SK-N-SH treated with all-trans-retinoic acid at 6 μM for 48 hours (cell line): ENCODE data around the gene ADGRL4.

ENCODE experiments used
- ATAC-seq: fragments of 200-7000 bp; cut with Tn5 transposase; 3 replicates; pipeline ENCODE4 v1.9.1; 2020; ENCODE audit warnings: mild to moderate bottlenecking, moderate library complexity
- ARNTL ChIP-seq: fragments of 450-650 bp; formaldehyde crosslinking; IDR thresholded peaks from 2 replicates; pipeline ENCODE4 v1.5.0; 2020; ENCODE audit warnings: low read depth, mild to moderate bottlenecking, moderate library complexity, borderline replicate concordance
- BACH2 ChIP-seq: fragments of 250-450 bp; sonication (Bioruptor Pico); IDR thresholded peaks from 2 replicates; pipeline ENCODE4 v1.9.0; 2021; ENCODE audit warnings: mild to moderate bottlenecking, borderline replicate concordance
- CSDC2 ChIP-seq: fragments of 250-450 bp; sonication (Bioruptor Pico); IDR thresholded peaks from 2 replicates; pipeline ENCODE4 v1.5.0; 2020; ENCODE audit warnings: mild to moderate bottlenecking, moderate library complexity
- ESRRG ChIP-seq: fragments of 250-450 bp; sonication (Bioruptor Pico); IDR thresholded peaks from 2 replicates; pipeline ENCODE4 v1.6.1; 2021; ENCODE audit warnings: mild to moderate bottlenecking
- GLIS3 ChIP-seq: fragments of 250-450 bp; sonication (Bioruptor Pico); IDR thresholded peaks from 2 replicates; pipeline ENCODE4 v1.5.0; 2020; ENCODE audit warnings: mild to moderate bottlenecking, moderate library complexity
- ISL1 ChIP-seq: fragments of 250-450 bp; sonication (Bioruptor Pico); IDR thresholded peaks from 2 replicates; pipeline ENCODE4 v2.1.2; 2022; ENCODE audit warnings: mild to moderate bottlenecking, moderate library complexity
- OSR1 ChIP-seq: fragments of 250-450 bp; sonication (Bioruptor Pico); IDR thresholded peaks from 2 replicates; pipeline ENCODE4 v1.8.0; 2022; ENCODE audit warnings: moderate library complexity, mild to moderate bottlenecking, inconsistent platforms
- PPARA ChIP-seq: fragments of 250-450 bp; sonication (Bioruptor Pico); IDR thresholded peaks from 2 replicates; pipeline ENCODE4 v1.5.0; 2020; ENCODE audit warnings: mild to moderate bottlenecking, borderline replicate concordance
- RARB ChIP-seq: fragments of 250-450 bp; sonication (Bioruptor Pico); IDR thresholded peaks from 2 replicates; pipeline ENCODE4 v1.8.0; 2021; ENCODE audit warnings: mild to moderate bottlenecking, moderate library complexity
- SNAI2 ChIP-seq: fragments of 250-450 bp; sonication (Bioruptor Pico); IDR thresholded peaks from 2 replicates; pipeline ENCODE4 v1.5.0; 2020; ENCODE audit warnings: mild to moderate bottlenecking, moderate library complexity
- TCF4 ChIP-seq: fragments of 250-450 bp; sonication (Bioruptor Pico); IDR thresholded peaks from 2 replicates; pipeline ENCODE4 v1.8.0; 2021; ENCODE audit warnings: mild to moderate bottlenecking, moderate library complexity, borderline replicate concordance
- ZC3H10 ChIP-seq: fragments of 250-450 bp; sonication (Bioruptor Pico); IDR thresholded peaks from 2 replicates; pipeline ENCODE4 v1.5.1; 2021; ENCODE audit warnings: mild to moderate bottlenecking, moderate library complexity
- ZFP30 ChIP-seq: fragments of 450-650 bp; formaldehyde crosslinking; IDR thresholded peaks from 2 replicates; pipeline ENCODE4 v1.5.0; 2022; ENCODE audit warnings: mild to moderate bottlenecking, moderate library complexity
- ZNF565 ChIP-seq: fragments of 450-650 bp; formaldehyde crosslinking; conservative IDR thresholded peaks from 2 replicates; pipeline ENCODE4 v1.5.0; 2020; ENCODE audit warnings: low read depth, mild to moderate bottlenecking, moderate library complexity
- ZNF8 ChIP-seq: fragments of 450-650 bp; formaldehyde crosslinking; IDR thresholded peaks from 2 replicates; pipeline ENCODE4 v1.5.0; 2020; ENCODE audit warnings: mild to moderate bottlenecking, moderate library complexity
- TF ChIP-seq, protein P1 (sequence below): fragments of 250-450 bp; sonication (Bioruptor Pico); IDR thresholded peaks from 2 replicates; pipeline ENCODE4 v1.8.0; 2020; ENCODE audit warnings: mild to moderate bottlenecking, moderate library complexity, borderline replicate concordance
- TF ChIP-seq, protein P2 (sequence below): fragments of 250-450 bp; sonication (Bioruptor Pico); IDR thresholded peaks from 2 replicates; pipeline ENCODE4 v1.5.1; 2021; ENCODE audit warnings: mild to moderate bottlenecking, moderate library complexity
- TF ChIP-seq, protein P3 (sequence below): fragments of 250-450 bp; sonication (Bioruptor Pico); IDR thresholded peaks from 2 replicates; pipeline ENCODE4 v1.5.1; 2020; ENCODE audit warnings: low read depth, mild to moderate bottlenecking, moderate library complexity
- TF ChIP-seq, protein P4 (sequence below): fragments of 250-450 bp; sonication (Bioruptor Pico); IDR thresholded peaks from 2 replicates; pipeline ENCODE4 v1.8.0; 2021; ENCODE audit warnings: low read depth, mild to moderate bottlenecking, moderate library complexity, borderline replicate concordance
- TF ChIP-seq, protein P5 (sequence below): fragments of 250-450 bp; sonication (Bioruptor Pico); IDR thresholded peaks from 2 replicates; pipeline ENCODE4 v1.5.0; 2020; ENCODE audit warnings: mild to moderate bottlenecking, moderate library complexity

Gene ADGRL4

DNA sequence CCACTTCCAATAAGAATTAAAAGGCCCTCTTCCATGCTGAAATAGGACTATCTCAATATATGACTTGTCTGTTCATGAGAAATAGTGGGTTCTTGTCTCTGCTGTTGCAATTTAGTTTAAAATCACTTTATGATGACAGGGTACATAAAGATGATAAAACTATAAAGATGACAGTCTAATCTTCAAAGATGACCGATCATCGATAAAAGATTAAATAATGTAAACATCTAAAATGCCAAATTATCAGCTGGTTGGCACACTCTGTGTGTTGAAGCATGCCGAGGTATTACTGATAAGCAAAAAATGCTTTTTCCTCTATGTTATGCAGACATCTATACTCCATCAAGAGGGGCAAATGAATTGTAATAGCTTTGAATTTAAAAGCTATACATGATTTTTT, 89.5 kb downstream of the ADGRL4 start:
- ATAC-seq: no peak

DNA sequence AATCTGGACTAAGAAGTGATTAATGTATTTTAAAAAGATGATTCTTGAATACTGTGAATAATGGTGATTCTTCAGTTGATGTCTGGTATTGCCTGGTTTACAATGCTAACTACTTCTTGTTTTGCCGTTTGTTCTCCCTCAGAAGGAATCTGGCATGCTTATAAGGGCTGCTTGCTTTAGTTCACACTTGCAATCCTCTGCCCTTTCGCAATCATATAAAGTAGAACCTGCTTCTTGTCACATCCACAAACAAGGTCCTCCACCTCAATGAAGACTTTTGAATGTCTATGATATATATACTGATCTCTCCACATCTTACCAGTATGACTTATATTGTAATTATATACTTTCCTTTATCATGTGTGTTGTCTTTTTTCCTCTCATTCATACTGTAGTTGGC, 92.6 kb downstream of the ADGRL4 start:
- TF ChIP-seq CSDC2 (CRISPR knock-in tag) (no peak), ZC3H10 (CRISPR knock-in tag) (no peak), ESRRG (CRISPR knock-in tag) (no peak), OSR1 (CRISPR knock-in tag) (no peak), ZNF565 (CRISPR knock-in tag) (no peak), PPARA (CRISPR knock-in tag) (no peak), GLIS3 (CRISPR knock-in tag) (no peak), ZNF8 (no peak), TCF4 (CRISPR knock-in tag) (no peak), BACH2 (CRISPR knock-in tag) (no peak), RARB (no peak), ISL1 (CRISPR knock-in tag) (no peak), ARNTL (CRISPR knock-in tag) (no peak)
- TF ChIP-seq, protein P1, sequence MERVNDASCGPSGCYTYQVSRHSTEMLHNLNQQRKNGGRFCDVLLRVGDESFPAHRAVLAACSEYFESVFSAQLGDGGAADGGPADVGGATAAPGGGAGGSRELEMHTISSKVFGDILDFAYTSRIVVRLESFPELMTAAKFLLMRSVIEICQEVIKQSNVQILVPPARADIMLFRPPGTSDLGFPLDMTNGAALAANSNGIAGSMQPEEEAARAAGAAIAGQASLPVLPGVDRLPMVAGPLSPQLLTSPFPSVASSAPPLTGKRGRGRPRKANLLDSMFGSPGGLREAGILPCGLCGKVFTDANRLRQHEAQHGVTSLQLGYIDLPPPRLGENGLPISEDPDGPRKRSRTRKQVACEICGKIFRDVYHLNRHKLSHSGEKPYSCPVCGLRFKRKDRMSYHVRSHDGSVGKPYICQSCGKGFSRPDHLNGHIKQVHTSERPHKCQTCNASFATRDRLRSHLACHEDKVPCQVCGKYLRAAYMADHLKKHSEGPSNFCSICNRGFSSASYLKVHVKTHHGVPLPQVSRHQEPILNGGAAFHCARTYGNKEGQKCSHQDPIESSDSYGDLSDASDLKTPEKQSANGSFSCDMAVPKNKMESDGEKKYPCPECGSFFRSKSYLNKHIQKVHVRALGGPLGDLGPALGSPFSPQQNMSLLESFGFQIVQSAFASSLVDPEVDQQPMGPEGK (CRISPR knock-in tag): no peak
- TF ChIP-seq, protein P2, sequence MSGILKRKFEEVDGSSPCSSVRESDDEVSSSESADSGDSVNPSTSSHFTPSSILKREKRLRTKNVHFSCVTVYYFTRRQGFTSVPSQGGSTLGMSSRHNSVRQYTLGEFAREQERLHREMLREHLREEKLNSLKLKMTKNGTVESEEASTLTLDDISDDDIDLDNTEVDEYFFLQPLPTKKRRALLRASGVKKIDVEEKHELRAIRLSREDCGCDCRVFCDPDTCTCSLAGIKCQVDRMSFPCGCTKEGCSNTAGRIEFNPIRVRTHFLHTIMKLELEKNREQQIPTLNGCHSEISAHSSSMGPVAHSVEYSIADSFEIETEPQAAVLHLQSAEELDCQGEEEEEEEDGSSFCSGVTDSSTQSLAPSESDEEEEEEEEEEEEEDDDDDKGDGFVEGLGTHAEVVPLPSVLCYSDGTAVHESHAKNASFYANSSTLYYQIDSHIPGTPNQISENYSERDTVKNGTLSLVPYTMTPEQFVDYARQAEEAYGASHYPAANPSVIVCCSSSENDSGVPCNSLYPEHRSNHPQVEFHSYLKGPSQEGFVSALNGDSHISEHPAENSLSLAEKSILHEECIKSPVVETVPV: no peak
- TF ChIP-seq, protein P3, sequence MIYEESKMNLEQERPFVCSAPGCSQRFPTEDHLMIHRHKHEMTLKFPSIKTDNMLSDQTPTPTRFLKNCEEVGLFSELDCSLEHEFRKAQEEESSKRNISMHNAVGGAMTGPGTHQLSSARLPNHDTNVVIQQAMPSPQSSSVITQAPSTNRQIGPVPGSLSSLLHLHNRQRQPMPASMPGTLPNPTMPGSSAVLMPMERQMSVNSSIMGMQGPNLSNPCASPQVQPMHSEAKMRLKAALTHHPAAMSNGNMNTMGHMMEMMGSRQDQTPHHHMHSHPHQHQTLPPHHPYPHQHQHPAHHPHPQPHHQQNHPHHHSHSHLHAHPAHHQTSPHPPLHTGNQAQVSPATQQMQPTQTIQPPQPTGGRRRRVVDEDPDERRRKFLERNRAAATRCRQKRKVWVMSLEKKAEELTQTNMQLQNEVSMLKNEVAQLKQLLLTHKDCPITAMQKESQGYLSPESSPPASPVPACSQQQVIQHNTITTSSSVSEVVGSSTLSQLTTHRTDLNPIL: no peak
- TF ChIP-seq, protein P4, sequence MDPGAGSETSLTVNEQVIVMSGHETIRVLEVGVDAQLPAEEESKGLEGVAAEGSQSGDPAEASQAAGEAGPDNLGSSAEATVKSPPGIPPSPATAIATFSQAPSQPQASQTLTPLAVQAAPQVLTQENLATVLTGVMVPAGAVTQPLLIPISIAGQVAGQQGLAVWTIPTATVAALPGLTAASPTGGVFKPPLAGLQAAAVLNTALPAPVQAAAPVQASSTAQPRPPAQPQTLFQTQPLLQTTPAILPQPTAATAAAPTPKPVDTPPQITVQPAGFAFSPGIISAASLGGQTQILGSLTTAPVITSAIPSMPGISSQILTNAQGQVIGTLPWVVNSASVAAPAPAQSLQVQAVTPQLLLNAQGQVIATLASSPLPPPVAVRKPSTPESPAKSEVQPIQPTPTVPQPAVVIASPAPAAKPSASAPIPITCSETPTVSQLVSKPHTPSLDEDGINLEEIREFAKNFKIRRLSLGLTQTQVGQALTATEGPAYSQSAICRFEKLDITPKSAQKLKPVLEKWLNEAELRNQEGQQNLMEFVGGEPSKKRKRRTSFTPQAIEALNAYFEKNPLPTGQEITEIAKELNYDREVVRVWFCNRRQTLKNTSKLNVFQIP: no peak
- TF ChIP-seq, protein P5, sequence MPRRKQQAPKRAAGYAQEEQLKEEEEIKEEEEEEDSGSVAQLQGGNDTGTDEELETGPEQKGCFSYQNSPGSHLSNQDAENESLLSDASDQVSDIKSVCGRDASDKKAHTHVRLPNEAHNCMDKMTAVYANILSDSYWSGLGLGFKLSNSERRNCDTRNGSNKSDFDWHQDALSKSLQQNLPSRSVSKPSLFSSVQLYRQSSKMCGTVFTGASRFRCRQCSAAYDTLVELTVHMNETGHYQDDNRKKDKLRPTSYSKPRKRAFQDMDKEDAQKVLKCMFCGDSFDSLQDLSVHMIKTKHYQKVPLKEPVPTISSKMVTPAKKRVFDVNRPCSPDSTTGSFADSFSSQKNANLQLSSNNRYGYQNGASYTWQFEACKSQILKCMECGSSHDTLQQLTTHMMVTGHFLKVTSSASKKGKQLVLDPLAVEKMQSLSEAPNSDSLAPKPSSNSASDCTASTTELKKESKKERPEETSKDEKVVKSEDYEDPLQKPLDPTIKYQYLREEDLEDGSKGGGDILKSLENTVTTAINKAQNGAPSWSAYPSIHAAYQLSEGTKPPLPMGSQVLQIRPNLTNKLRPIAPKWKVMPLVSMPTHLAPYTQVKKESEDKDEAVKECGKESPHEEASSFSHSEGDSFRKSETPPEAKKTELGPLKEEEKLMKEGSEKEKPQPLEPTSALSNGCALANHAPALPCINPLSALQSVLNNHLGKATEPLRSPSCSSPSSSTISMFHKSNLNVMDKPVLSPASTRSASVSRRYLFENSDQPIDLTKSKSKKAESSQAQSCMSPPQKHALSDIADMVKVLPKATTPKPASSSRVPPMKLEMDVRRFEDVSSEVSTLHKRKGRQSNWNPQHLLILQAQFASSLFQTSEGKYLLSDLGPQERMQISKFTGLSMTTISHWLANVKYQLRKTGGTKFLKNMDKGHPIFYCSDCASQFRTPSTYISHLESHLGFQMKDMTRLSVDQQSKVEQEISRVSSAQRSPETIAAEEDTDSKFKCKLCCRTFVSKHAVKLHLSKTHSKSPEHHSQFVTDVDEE (CRISPR knock-in tag): no peak
- ATAC-seq: no peak

More for the DNA sequence above, 89.5 kb downstream of the ADGRL4 start:
- TF ChIP-seq PPARA (CRISPR knock-in tag) (no peak), SNAI2 (no peak), ISL1 (CRISPR knock-in tag) (peak; percentile 48), ZFP30 (CRISPR knock-in tag) (no peak), TCF4 (CRISPR knock-in tag) (no peak)
- TF ChIP-seq, protein P5 (CRISPR knock-in tag): no peak
